Calu3 (cell line): ENCODE measurements around the gene MPO. TPM values are rescaled to one million over a fixed set of nuclear protein-coding genes. Genes with fewer than 3 reads are reported as not detected.
A peak's percentile ranks its signal among the peaks of the same experiment; 100 is the strongest.

Source experiments
- BruUV-seq: library from RNA; stranded (reverse); fragments of 400-500 nt; replicated peaks from 2 replicates; lab custom pipeline; 2021; lab: Mats Ljungman, UMichigan
- CTCF ChIA-PET: fragments of 300-600 bp; sonication (Branson Sonifier 250); formaldehyde crosslinking; loops from one replicate; lab custom pipeline; 2022; ENCODE audit warnings: antibody characterized with exemption; lab: Charles Lee
- DNase-seq: peaks from one replicate; pipeline ENCODE4 v3.0.0; 2022
- H3K27ac Mint-ChIP-seq: one replicate; pipeline ENCODE4 v1.8.0; 2022; ENCODE audit warnings: mixed read lengths; ENCODE audit not compliant: unreplicated experiment
- H3K27me3 Mint-ChIP-seq: one replicate; pipeline ENCODE4 v1.8.0; 2022; ENCODE audit warnings: mixed read lengths; ENCODE audit not compliant: unreplicated experiment
- H3K36me3 Mint-ChIP-seq: one replicate; pipeline ENCODE4 v1.8.0; 2022; ENCODE audit warnings: mild to moderate bottlenecking, moderate library complexity, mixed read lengths; ENCODE audit not compliant: insufficient read depth, unreplicated experiment
- H3K4me1 Mint-ChIP-seq: one replicate; pipeline ENCODE4 v1.8.0; 2022; ENCODE audit warnings: mild to moderate bottlenecking, low read depth, mixed read lengths; ENCODE audit not compliant: unreplicated experiment
- H3K4me3 Mint-ChIP-seq: one replicate; pipeline ENCODE4 v1.8.0; 2022; ENCODE audit warnings: mild to moderate bottlenecking, low read depth, moderate library complexity, mixed read lengths; ENCODE audit not compliant: unreplicated experiment
- H3K9me3 Mint-ChIP-seq: one replicate; pipeline ENCODE4 v1.8.0; 2022; ENCODE audit warnings: low read depth, mixed read lengths; ENCODE audit not compliant: unreplicated experiment
- intact Hi-C: fragments of 100-400 bp; cut with micrococcal nuclease; formaldehyde crosslinking; loops from one replicate; pipeline ENCODE4 v1.10.0; 2022; ENCODE audit not compliant: unreplicated experiment
- total RNA-seq: library from RNA; stranded (reverse); gene quantifications from 2 replicates; pipeline ENCODE4 v1.2.3, GENCODE V29; 2022
- TF ChIP-seq, protein P1 (sequence below): fragments of 200-600 bp; IDR thresholded peaks from one replicate; pipeline ENCODE4 v1.8.0; 2022; ENCODE audit warnings: antibody characterized with exemption; ENCODE audit not compliant: unreplicated experiment

MPO gene
- total RNA-seq, 1 experiment from 2014 or later, result not detected

DNA sequence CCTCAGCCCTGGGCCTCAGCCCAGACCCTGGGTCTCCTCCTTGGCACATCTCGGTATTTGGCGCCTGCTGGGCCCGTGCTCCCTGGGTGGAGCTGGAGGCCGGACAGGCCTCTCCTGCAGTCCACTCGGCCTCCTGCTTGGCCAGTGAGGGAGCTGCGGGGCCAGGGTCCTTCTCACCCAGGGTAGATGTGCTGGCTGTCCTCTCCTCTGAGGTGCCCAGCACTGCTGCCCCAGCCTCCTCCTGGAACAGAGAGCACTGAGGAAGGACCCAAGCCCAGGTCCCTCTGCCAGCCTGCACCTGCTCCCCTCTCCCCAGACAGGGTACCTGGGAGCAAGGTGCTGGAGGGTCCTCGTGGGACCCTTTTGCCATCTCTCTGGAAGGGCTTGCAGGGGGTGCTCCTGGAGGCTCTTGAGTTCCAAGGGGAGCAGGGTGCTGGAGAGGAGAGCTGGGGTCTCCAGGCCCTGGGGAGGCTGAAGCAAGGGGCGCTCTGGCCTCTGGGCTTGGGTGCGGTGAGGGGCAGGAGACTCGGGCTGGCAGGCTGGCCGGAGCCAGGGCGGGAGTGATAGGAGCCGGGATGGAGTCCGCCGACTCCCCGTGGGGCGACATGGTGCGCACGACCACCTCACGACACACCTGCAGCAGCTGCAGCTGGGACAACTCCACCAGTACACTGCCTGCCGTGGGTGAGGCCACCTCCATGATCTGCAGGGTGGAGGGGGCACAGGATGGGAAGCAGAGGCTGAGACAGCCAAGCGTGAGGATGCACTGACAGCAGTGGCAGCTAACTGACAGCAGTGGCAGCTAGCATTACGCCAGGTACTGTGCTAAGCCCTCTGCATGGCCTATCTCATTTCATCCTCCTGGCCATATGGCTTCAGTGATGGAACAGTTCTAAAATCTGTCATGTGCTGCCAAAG lies 30.0 kb upstream of the MPO start:
- H3K4me1 Mint-ChIP-seq, result no peaks in the 10 kb centered on the region
- peaks cover 70% of the 10 kb centered on the region for H3K27me3 Mint-ChIP-seq
- no peak for DNase-seq
- TF ChIP-seq, protein P1, sequence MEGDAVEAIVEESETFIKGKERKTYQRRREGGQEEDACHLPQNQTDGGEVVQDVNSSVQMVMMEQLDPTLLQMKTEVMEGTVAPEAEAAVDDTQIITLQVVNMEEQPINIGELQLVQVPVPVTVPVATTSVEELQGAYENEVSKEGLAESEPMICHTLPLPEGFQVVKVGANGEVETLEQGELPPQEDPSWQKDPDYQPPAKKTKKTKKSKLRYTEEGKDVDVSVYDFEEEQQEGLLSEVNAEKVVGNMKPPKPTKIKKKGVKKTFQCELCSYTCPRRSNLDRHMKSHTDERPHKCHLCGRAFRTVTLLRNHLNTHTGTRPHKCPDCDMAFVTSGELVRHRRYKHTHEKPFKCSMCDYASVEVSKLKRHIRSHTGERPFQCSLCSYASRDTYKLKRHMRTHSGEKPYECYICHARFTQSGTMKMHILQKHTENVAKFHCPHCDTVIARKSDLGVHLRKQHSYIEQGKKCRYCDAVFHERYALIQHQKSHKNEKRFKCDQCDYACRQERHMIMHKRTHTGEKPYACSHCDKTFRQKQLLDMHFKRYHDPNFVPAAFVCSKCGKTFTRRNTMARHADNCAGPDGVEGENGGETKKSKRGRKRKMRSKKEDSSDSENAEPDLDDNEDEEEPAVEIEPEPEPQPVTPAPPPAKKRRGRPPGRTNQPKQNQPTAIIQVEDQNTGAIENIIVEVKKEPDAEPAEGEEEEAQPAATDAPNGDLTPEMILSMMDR, result no peak
- H3K27ac Mint-ChIP-seq, result no peak overlapping the region
- intact Hi-C loops, result no loop called here
- CTCF ChIA-PET, result no interaction called here
- no TSS peak for BruUV-seq
- no peaks in the 10 kb centered on the region for H3K9me3 Mint-ChIP-seq
- no peaks in the 10 kb centered on the region for H3K36me3 Mint-ChIP-seq
- no peak overlapping the region for H3K4me3 Mint-ChIP-seq

DNA sequence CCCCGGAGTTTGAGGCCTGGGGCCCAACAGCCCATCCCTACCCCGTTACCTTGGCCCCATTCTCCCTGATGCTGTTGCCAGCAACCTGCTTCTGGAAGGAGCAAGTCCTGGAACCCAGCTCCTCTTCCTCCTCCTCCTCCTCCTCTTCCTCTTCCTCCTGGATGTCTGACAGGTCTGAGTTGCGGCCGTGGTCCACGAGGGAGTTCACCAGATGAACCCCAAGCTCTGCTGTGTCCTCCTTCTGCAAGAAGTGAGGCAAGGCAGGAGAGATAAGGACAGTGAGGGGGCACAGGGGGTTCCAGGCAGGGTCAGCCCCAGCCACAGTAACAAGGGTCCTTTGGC lies 29.2 kb upstream of the MPO start:
- Mint-ChIP-seq H3K4me3 (no peak overlapping the region), H3K36me3 (no peaks in the 10 kb centered on the region), H3K27me3 (peaks cover 62% of the 10 kb centered on the region), H3K27ac (no peak overlapping the region), H3K9me3 (no peaks in the 10 kb centered on the region), H3K4me1 (no peaks in the 10 kb centered on the region)
- TF ChIP-seq, protein P1, result no peak
- CTCF ChIA-PET, result no interaction called here
- no peak for DNase-seq
- BruUV-seq, result no TSS peak
- intact Hi-C loops, result no loop called here

DNA sequence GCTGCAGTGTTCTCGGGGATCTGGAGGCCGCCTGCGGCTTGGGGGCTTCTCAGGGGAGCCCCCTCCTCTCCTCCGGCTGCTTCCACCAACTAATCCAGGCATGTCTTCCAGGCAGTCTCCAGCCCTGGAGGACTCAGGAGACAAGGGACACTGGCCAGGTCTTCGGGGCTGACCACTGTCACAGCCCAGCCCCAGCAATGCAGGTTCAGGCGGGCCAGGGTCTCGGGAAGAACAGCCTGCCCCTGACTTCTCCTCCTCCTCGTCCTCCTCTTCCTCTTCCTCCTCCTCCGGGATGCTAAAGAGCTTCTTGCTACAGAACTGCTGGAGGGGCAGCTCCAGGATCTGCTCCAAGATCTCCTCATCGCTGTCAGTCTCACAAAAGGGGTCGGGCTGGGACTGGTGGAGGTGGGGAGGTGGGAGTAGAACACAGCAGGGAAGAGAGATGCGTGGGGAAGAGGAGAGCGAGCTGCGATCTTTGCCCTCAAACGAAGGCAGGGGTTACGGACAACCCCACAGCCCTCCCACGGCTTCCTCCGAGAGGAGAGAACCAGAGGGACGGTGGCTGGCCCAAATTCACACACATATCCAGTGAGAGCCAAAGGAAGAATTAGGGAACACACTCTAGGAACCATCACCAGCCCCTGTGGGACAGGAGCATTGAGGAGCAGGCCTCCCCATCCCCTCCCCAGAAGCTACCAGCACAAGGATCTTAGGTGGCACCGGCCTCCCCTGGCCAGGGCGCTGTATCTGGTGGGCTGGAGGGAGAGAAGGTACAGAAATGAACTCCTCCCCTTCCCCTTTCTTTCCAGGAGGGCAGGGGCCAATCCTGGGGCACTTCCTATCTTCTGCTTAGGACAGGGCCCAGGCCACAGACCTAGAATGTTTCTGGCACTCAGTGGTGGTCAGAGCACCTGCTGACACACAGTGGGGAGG lies 28.5 kb upstream of the MPO start:
- Mint-ChIP-seq H3K27ac (no peak overlapping the region), H3K4me3 (no peak overlapping the region), H3K4me1 (no peaks in the 10 kb centered on the region), H3K27me3 (peaks cover 56% of the 10 kb centered on the region), H3K36me3 (no peaks in the 10 kb centered on the region), H3K9me3 (no peaks in the 10 kb centered on the region)
- no peak for DNase-seq
- TF ChIP-seq, protein P1, result no peak
- BruUV-seq, result no TSS peak
- intact Hi-C loops, result no loop called here
- CTCF ChIA-PET, result no interaction called here

DNA sequence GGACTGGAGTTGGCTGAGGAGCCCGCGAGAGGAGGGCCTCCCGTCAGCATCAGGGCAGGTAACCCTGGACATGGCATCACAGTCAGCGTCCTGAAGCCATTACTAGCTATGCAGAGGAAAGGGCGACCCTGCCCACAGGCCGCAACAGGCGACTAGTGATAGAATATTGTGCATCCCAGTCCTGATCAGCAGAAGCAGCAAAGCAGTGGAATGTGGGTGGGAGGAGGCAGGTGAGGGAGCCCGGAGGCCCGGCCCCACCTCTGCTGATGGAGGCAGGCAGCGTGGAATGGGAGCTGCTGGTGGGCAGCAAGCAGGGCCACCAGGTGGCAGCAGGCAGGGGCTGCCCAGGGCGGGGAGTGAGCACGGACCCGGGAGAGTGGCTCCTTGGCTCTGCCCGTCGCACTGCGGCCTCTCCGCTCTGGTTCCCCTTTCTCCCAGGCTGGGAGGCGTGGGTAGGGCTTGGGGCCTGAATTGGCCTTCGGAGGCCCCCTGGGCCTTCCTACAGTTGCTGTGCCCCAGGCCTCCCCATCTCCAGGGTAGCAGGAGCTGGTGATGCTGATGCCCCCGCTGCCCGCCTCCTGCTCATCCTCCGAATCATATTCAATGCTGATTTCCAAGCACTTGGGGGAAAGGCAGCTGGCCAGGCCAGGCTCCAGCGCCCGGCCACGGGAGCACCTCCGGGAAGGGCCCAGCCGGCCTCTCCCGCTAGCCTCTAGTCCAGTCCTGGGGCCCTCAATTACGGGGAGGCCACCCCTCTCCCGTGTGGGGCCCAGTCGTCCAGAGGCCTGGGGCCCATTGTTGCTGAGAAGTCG lies 27.6 kb upstream of the MPO start:
- H3K9me3 Mint-ChIP-seq, result no peaks in the 10 kb centered on the region
- BruUV-seq, result no TSS peak
- H3K4me1 Mint-ChIP-seq, result no peaks in the 10 kb centered on the region
- peaks cover 56% of the 10 kb centered on the region for H3K27me3 Mint-ChIP-seq
- no peaks in the 10 kb centered on the region for H3K36me3 Mint-ChIP-seq
- no peak overlapping the region for H3K27ac Mint-ChIP-seq
- CTCF ChIA-PET, result no interaction called here
- TF ChIP-seq, protein P1, result peak; percentile 23
- intact Hi-C loops, result no loop called here
- DNase-seq, result peak; percentile 21
- no peak overlapping the region for H3K4me3 Mint-ChIP-seq
